Effector memory CD8-positive, alpha-beta T cell (primary cell): ENCODE results near the gene XPR1.
"Not testable (repeated sequence)": the region's sequence is repeated elsewhere in the genome, so short reads cannot be mapped to it uniquely, and the experiment has no call there.

ENCODE experiments used
- ATAC-seq: fragments of 150-1000 bp; cut with Tn5 transposase; replicated peaks from 2 replicates; pipeline ENCODE4 v1.10.0; 2021; ENCODE audit warnings: mild to moderate bottlenecking, moderate library complexity
- DNase-seq, 3 experiments: peaks; one replicate each; pipeline ENCODE4 v3.0.0; 2021
- H3K27ac Mint-ChIP-seq, 2 donors: one replicate each; pipeline ENCODE4 v1.8.0; 2022; ENCODE audit warnings: mild to moderate bottlenecking in 2 of 2, mixed read lengths in 2 of 2, moderate library complexity in 2 of 2
- H3K27me3 Mint-ChIP-seq, 2 donors: one replicate each; pipeline ENCODE4 v1.8.0; 2022; ENCODE audit warnings: mixed read lengths in 2 of 2
- H3K36me3 Mint-ChIP-seq: one replicate; pipeline ENCODE4 v1.8.0; 2022; ENCODE audit warnings: mild to moderate bottlenecking, moderate library complexity, mixed read lengths; ENCODE audit not compliant: insufficient read depth
- H3K4me1 Mint-ChIP-seq, 2 donors: one replicate each; pipeline ENCODE4 v1.8.0; 2022; ENCODE audit warnings: low read depth in 2 of 2, mixed read lengths in 2 of 2
- H3K4me3 Mint-ChIP-seq, 2 donors: one replicate each; pipeline ENCODE4 v1.8.0; 2022; ENCODE audit warnings: mild to moderate bottlenecking in 2 of 2, mixed read lengths in 2 of 2, moderate library complexity in 2 of 2
- H3K9me3 Mint-ChIP-seq, 2 donors: one replicate each; pipeline ENCODE4 v1.8.0; 2022; ENCODE audit warnings: mixed read lengths in 2 of 2

XPR1 gene

GRCh38 chr1:180642781-180643180, 11.0 kb downstream of the XPR1 start:
- no peak for DNase-seq
- ATAC-seq: no peak
- Mint-ChIP-seq H3K4me3 (no peak overlapping the region), H3K9me3 (no peaks in the 10 kb centered on the region), H3K27ac (no peak overlapping the region), H3K4me1 (peaks cover 8 to 45% of the 10 kb centered on the region in 2 donors), H3K27me3 (no peaks in the 10 kb centered on the region), H3K36me3 (peaks cover under 1% of the 10 kb centered on the region)

GRCh38 chr1:180643693-180644092, 11.9 kb downstream of the XPR1 start:
- H3K27me3 Mint-ChIP-seq: no peaks in the 10 kb centered on the region
- DNase-seq (no peak), ATAC-seq (no peak)
- H3K27ac Mint-ChIP-seq: no peak overlapping the region
- H3K36me3 Mint-ChIP-seq: no peaks in the 10 kb centered on the region
- no peak overlapping the region for H3K4me3 Mint-ChIP-seq
- H3K4me1 Mint-ChIP-seq: peaks cover 8 to 45% of the 10 kb centered on the region in 2 donors
- H3K9me3 Mint-ChIP-seq: no peaks in the 10 kb centered on the region

GRCh38 chr1:180644526-180645192, 12.8 kb downstream of the XPR1 start:
- H3K4me3 Mint-ChIP-seq: no peak overlapping the region
- DNase-seq: no peak
- ATAC-seq: no peak
- H3K4me1 Mint-ChIP-seq: peaks cover 9 to 46% of the 10 kb centered on the region in 2 donors
- no peaks in the 10 kb centered on the region for H3K27me3 Mint-ChIP-seq
- no peak overlapping the region for H3K27ac Mint-ChIP-seq
- no peaks in the 10 kb centered on the region for H3K36me3 Mint-ChIP-seq
- H3K9me3 Mint-ChIP-seq: no peaks in the 10 kb centered on the region

- not testable (repeated sequence) for H3K27ac Mint-ChIP-seq, DNase-seq, H3K27me3 Mint-ChIP-seq, H3K36me3 Mint-ChIP-seq, H3K4me3 Mint-ChIP-seq, ATAC-seq, H3K9me3 Mint-ChIP-seq
- H3K4me1 Mint-ChIP-seq: peaks cover 11 to 46% of the 10 kb centered on the region in 2 donors
Measured at GRCh38 chr1:180645261-180645660, 13.4 kb downstream of the XPR1 start.

GRCh38 chr1:180646093-180646492, 14.3 kb downstream of the XPR1 start:
- no peak for DNase-seq

GRCh38 chr1:180646547-180646946, 14.7 kb downstream of the XPR1 start:
- Mint-ChIP-seq H3K27me3 (no peaks in the 10 kb centered on the region), H3K27ac (peak overlapping the region in 1 of 2 donors; percentile 36), H3K4me1 (peaks cover 11 to 44% of the 10 kb centered on the region in 2 donors), H3K9me3 (no peaks in the 10 kb centered on the region), H3K4me3 (peak overlapping the region in 1 of 2 donors; percentile 28), H3K36me3 (peaks cover 6% of the 10 kb centered on the region)
- no peak for ATAC-seq
- DNase-seq: no peak

More at GRCh38 chr1:180646093-180646492, 14.3 kb downstream of the XPR1 start:
- Mint-ChIP-seq H3K27ac (peak overlapping the region in 1 of 2 donors; percentile 36), H3K4me1 (peaks cover 11 to 44% of the 10 kb centered on the region in 2 donors), H3K36me3 (peaks cover 5% of the 10 kb centered on the region), H3K4me3 (peak overlapping the region in 1 of 2 donors; percentile 28), H3K27me3 (no peaks in the 10 kb centered on the region), H3K9me3 (no peaks in the 10 kb centered on the region)
- ATAC-seq: no peak

- peaks cover 9 to 32% of the 10 kb centered on the region in 2 donors for H3K4me1 Mint-ChIP-seq
- no peak overlapping the region for H3K27ac Mint-ChIP-seq
- H3K9me3 Mint-ChIP-seq: peaks cover 6 to 9% of the 10 kb centered on the region in 2 donors
- H3K4me3 Mint-ChIP-seq: no peak overlapping the region
- DNase-seq (no peak), ATAC-seq (no peak)
- H3K36me3 Mint-ChIP-seq: peaks cover 11% of the 10 kb centered on the region
- no peaks in the 10 kb centered on the region for H3K27me3 Mint-ChIP-seq
Measured at GRCh38 chr1:180652792-180653191, 21.0 kb downstream of the XPR1 start.

GRCh38 chr1:180662709-180663108, 30.9 kb downstream of the XPR1 start:
- Mint-ChIP-seq H3K27me3 (no peaks in the 10 kb centered on the region), H3K4me3 (no peak overlapping the region), H3K9me3 (peaks cover 8 to 25% of the 10 kb centered on the region in 2 donors), H3K4me1 (peaks cover 13 to 18% of the 10 kb centered on the region in 2 donors), H3K36me3 (peaks cover 14% of the 10 kb centered on the region), H3K27ac (no peak overlapping the region)
- DNase-seq (no peak), ATAC-seq (no peak)

- H3K27me3 Mint-ChIP-seq: no peaks in the 10 kb centered on the region
- ATAC-seq: no peak
- peaks cover 18% of the 10 kb centered on the region for H3K36me3 Mint-ChIP-seq
- DNase-seq: no peak
- no peak overlapping the region for H3K4me3 Mint-ChIP-seq
- H3K9me3 Mint-ChIP-seq: peaks cover 6 to 12% of the 10 kb centered on the region in 2 donors
- peaks cover 8 to 28% of the 10 kb centered on the region in 2 donors for H3K4me1 Mint-ChIP-seq
- no peak overlapping the region for H3K27ac Mint-ChIP-seq
Measured at GRCh38 chr1:180670681-180671080, 38.9 kb downstream of the XPR1 start.

- H3K9me3 Mint-ChIP-seq: peaks cover 6 to 12% of the 10 kb centered on the region in 2 donors
- no peaks in the 10 kb centered on the region for H3K27me3 Mint-ChIP-seq
- H3K4me1 Mint-ChIP-seq: peaks cover 7 to 30% of the 10 kb centered on the region in 2 donors
- H3K27ac Mint-ChIP-seq: no peak overlapping the region
- H3K4me3 Mint-ChIP-seq: no peak overlapping the region
- ATAC-seq: no peak
- peaks cover 18% of the 10 kb centered on the region for H3K36me3 Mint-ChIP-seq
- DNase-seq: no peak
Measured at GRCh38 chr1:180672105-180672504, 40.3 kb downstream of the XPR1 start.

GRCh38 chr1:180672505-180672904, 40.7 kb downstream of the XPR1 start:
- H3K36me3 Mint-ChIP-seq: peaks cover 15% of the 10 kb centered on the region
- H3K4me1 Mint-ChIP-seq: peaks cover 4 to 26% of the 10 kb centered on the region in 2 donors
- H3K9me3 Mint-ChIP-seq: peaks cover 6 to 12% of the 10 kb centered on the region in 2 donors
- no peaks in the 10 kb centered on the region for H3K27me3 Mint-ChIP-seq
- no peak for DNase-seq
- H3K27ac Mint-ChIP-seq: no peak overlapping the region
- no peak overlapping the region for H3K4me3 Mint-ChIP-seq
- no peak for ATAC-seq

GRCh38 chr1:180674603-180675530, 43.0 kb downstream of the XPR1 start:
- H3K9me3 Mint-ChIP-seq: peaks cover 6 to 12% of the 10 kb centered on the region in 2 donors
- H3K4me1 Mint-ChIP-seq: peaks cover 1 to 17% of the 10 kb centered on the region in 2 donors
- H3K4me3 Mint-ChIP-seq: no peak overlapping the region
- DNase-seq (no peak), ATAC-seq (no peak)
- peaks cover 11% of the 10 kb centered on the region for H3K36me3 Mint-ChIP-seq
- H3K27me3 Mint-ChIP-seq: no peaks in the 10 kb centered on the region
- H3K27ac Mint-ChIP-seq: no peak overlapping the region

- Mint-ChIP-seq H3K27ac (no peak overlapping the region), H3K36me3 (peaks cover 11% of the 10 kb centered on the region), H3K27me3 (no peaks in the 10 kb centered on the region), H3K9me3 (peaks cover 6 to 8% of the 10 kb centered on the region in 2 donors), H3K4me1 (peaks cover 1 to 19% of the 10 kb centered on the region in 2 donors), H3K4me3 (no peak overlapping the region)
- DNase-seq (no peak), ATAC-seq (no peak)
Measured at GRCh38 chr1:180675586-180675985, 43.8 kb downstream of the XPR1 start.
